GM18951 (cell line): Measurements from ENCODE around the gene P4HA2.

Source experiments
- POLR2A ChIP-seq: IDR thresholded peaks from 4 replicates; pipeline ENCODE4 v1.6.1; 2011; ENCODE audit warnings: mild to moderate bottlenecking; ENCODE audit not compliant: insufficient read length, insufficient read depth; ENCODE audit errors: extremely low read depth
- in situ Hi-C: fragments of 300-500 bp; cut with MboI; formaldehyde crosslinking; loops from one replicate; pipeline ENCODE4 v1.12.0; 2022; ENCODE audit warnings: low sequenced_read_pairs, mixed read lengths, inconsistent platforms; ENCODE audit not compliant: unreplicated experiment

P4HA2 gene

GRCh38 chr5:132268769-132269551 is 41.3 kb upstream of the P4HA2 start:
- TF ChIP-seq POLR2A = no peak
- in situ Hi-C loops = no loop called here

DNA sequence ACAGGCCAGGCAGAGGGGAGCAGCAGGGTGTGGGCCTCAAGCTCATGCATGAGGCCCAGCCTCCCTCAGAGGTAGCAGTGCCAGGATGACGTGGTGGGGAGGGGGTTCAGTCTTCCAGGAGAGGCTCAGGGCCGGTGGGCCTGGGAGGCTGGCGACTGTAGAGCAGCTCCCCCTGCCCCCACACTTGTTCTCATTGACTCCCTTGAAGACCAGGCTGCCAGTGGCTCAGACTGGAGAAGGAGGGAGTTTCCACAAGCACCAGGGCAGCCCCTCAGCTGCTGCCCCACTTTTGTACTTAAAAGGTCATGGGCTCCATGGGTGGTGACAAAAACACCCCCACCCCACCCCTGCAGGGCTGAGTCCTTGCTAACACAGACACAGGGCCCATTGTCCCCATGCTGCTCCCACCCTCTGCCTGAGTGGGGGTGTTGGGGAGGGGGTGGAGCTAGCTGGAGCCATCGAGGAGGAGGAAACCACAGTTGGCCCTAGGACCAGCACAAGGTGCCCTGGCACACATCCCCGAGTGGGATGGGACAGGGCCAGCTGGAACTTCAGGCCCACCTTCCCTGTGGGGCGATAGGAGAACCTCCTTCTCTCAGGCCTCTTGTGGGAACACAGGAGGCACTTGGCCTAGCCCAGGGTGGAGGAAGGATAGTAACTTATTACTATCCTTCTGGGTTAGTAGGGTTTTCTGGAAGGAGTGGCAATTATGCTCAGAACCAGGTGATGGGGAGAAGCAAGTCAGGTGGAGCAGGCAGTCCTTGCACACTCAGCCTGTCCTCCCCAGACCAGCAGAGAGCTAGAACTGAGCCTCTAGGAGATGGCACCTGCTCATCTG is 40.5 kb upstream of the P4HA2 start:
- no peak for TF ChIP-seq POLR2A
- in situ Hi-C loops = no loop called here

GRCh38 chr5:132267166-132267739 is 39.6 kb upstream of the P4HA2 start:
- no peak for TF ChIP-seq POLR2A
- in situ Hi-C loops = no loop called here

DNA sequence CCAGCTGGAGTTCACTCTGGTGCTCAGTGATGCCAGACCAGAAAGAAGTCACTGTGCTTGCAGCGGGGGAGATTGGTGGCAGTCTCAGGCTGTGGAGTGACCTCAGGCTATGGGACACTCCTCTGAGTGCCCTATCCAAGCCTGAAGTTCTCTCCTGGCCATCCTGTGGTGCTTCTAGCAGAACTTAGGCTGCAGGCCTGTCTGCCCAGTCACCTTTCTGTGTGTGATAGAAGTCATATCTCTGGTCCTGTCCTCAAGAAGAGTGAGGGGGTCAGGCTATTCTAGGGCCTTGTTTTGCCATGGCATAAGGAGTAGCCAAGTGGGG is 39.1 kb upstream of the P4HA2 start:
- no peak for TF ChIP-seq POLR2A
- in situ Hi-C loops = no loop called here

- in situ Hi-C loops = no loop called here
- TF ChIP-seq POLR2A = no peak
These were observed 38.6 kb upstream of the P4HA2 start for GRCh38 chr5:132266031-132266835.

GRCh38 chr5:132265336-132266030 is 37.8 kb upstream of the P4HA2 start:
- in situ Hi-C loops = no loop called here
- no peak for TF ChIP-seq POLR2A

GRCh38 chr5:132264546-132265335 is 37.1 kb upstream of the P4HA2 start:
- no peak for TF ChIP-seq POLR2A
- in situ Hi-C loops = no loop called here

DNA sequence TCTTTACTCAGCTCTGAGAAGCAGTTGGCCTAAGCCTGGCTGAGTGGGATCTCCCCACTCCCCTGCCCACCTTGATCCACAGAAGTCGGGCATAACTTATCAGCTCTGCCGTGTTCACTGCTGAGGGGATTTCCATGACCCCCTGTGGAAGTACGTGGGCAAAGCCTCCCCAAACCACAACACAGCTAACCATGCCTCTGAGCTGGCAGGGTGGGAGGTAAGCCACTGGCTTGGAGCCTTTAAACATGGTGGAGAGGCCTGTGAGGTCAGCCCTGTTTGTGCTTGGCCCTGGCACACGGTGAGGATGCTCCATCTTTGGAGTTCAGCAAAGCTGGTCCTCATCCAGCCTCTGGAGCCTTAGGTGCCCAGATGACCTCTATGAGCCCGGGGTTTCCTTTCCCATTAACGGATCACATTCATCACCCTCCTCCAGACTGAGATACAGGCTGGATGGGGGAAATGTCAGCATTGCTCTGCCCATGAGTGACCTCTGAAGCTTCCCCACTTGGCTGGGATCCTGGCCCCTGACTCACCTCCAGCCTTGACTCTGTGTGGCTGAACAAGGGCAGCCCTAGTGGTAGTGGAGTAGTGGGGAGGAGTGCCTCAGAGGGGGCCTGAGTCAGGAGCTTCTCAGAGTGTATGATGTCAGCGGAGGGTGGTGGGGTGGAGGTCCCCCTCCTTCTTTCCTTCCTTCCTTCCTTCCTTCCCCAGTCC is 36.1 kb upstream of the P4HA2 start:
- in situ Hi-C loops = no loop called here
- no peak for TF ChIP-seq POLR2A

DNA sequence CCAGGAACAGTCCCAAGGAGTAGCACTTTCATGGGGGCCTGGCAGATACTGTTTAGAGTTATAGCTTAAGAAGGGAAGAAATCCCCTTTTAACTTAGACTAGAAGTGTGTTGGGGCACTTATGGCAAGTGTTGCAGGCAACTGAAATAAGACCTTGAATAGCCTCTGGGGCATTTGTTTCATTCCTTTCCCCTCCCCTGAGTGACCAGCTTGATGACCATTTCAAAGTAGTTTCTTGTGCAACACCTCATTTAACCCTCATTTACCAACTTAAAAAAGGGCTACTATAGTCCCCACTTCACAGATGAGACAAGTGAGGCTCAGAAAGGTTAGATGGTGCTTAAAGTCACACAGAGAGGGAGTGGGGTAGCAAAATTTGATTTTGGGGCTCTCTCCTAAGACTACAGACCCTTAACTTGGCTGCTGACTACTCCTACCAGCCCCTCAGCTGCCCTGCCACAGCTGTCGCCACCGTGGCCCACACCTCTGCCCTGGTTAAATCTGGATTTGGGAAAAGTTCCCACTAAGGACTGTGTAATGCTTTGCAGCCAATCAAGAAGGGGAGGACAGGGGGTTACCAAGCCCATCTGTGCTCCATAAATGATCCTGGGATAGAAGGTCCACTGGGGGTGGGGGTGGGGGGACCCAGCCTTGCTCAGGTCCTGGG is 35.4 kb upstream of the P4HA2 start:
- in situ Hi-C loops = no loop called here
- no peak for TF ChIP-seq POLR2A

DNA sequence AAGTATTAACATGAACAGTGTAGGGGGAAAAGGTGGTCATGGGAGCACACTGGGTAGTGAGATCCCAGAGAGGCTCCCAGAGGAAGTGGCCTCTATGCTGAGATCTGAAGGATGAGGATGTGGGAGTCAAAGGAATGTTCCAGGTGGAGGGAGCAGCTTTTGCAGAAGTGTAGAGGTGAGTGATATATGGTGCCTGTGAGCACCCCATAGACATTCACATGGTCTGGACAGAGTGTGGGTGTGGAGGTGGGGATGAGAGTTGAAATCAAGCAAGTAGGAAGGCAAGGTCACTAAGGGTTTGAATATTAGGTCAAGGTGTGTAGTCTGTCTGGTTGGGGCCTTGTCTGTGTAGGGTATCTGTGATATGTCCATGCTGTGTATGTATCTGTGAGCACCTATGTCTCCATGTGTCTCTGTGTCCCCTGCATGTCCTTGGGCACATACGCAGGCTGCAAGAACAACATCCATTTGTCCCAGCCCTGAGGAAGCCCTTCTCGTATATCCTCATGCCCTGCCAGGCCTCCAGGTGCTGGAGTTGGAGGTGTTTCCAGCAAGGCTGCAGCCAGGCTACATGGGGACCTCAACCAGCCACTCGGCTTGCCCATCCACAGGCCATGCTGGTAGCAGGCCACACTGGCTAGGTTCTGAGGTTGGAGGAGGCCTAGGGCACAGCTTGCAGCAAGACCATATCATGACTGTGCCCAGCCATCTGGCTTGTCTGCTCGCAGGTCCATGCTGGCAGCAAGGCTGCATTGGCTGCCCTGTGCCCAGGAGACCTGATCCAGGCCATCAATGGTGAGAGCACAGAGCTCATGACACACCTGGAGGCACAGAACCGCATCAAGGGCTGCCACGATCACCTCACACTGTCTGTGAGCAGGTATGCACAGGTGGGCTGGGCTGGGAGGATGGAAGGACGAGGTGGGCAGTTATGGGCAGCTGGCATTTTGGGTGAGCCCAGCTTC is 34.5 kb upstream of the P4HA2 start:
- TF ChIP-seq POLR2A = no peak
- in situ Hi-C loops = no loop called here
